Inferior parietal cortex (tissue), 1 donor: ENCODE measurements around the gene CHST9.
"Not testable (repeated sequence)": the region's sequence is repeated elsewhere in the genome, so short reads cannot be mapped to it uniquely, and the experiment has no call there.

Experiments
- DNase-seq: peaks from one replicate; pipeline ENCODE4 v3.0.0-alpha.2; 2016; ENCODE audit errors: extremely low spot score

Gene CHST9

DNA sequence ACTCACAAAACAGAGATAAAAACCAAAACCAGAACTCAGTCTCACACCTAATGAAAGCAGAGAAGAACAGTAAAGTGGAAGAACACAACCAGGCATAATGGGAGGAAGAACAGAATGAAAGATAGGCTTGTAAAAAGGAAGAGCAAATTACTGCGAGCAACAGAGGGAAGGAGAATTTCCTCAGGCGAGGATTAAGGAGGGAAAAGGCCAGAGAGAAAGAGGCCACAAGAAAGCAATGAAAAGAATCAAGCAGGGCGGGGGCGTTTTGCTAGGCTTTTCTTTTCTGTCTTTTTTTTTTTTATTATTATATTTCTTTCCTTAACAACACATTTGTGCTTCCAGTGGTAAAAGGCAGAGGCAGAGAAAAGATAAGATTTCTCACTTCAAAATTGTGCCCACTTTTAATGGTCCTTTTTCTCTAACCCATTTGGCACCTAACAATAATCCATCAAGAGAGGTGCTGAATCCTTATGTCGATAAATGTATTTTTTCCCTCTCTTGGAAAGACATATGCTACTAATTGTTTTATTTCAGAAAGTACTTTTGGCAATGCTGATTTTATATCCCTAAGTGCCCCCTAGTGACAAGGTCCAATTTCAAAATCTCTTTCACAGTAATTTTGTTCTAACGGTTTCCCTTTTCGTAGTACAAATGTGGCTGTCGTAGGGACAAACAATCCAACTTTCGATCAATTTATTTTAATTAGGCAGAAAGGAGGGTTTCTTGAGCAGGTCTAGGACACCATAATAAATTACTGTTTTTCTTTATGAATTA, 180.9 kb downstream of the CHST9 start:
- peak; percentile 70 for DNase-seq

DNA sequence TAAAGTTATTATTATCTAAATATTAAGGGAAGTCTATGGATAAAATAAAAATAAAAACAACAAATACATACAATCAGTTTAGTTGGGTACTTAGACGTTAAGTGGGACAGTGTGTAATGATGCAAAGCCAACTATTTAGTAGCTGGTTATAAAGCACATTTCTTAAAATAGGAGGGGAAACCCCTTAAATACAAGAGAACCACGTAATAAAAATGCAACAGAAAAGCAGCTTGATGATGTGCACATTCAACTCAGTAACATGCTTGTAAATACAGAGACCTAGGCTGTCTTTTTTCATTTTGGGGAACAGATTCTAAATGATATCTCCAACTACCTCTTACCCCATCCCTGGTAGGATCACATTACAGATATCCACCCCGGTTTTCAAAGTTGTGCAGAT, 185.3 kb downstream of the CHST9 start:
- no peak for DNase-seq

DNA sequence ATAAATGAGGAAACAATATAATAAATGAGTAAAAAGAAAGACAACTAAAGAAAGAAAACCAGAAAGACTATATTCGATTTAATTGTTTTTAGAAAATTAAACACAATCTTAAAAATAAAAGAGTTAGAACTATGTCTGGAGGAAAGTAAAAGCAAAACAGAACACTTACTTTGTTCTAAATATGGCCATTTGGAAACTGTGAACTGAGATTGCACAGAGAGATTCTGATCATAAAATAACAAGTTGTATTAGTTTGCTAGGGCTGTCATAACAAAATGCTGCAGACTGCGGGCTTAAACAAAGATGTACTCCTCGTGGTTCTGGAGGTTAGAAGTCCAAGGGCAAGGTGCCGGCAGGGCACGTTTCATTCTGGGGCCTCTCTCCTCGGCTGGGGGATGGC, 191.5 kb downstream of the CHST9 start:
- DNase-seq, result no peak

DNA sequence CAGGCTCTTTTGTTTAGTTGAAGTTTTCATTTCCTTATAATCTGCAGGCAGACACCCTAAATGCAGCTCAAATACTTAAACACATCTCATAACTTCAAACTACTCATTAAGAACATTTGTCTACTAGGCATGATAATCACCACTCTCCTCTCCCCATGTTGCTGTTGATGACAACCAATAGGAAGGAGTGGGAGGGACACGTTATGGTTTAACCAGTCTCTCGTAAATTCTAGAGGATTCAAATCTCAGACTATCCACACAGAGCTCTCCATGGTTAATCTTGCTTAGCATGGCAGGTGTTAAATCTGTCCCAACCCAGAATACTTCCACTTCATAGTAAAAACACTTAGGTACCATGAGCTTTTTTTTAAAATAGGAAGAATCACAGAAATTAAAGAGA, 192.2 kb downstream of the CHST9 start:
- no peak for DNase-seq

DNA sequence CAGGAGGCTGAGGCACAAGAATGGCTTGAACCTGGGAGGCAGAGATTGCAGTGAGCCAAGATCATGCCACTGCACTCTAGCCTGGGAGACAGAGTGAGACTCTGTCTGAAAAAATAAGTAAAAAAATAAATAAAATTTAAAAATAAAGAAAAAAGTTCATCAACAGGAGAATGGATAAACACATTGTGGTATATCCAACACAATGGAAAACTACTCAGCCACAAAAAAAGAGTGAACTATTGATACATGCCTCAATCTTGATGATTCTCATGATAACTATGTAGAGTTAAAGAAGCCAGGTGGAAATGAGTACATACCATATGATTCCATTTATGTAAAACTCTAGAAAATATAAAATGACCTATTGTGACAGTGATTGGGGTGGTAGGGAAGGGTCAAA, 195.3 kb downstream of the CHST9 start:
- DNase-seq, result no peak

DNA sequence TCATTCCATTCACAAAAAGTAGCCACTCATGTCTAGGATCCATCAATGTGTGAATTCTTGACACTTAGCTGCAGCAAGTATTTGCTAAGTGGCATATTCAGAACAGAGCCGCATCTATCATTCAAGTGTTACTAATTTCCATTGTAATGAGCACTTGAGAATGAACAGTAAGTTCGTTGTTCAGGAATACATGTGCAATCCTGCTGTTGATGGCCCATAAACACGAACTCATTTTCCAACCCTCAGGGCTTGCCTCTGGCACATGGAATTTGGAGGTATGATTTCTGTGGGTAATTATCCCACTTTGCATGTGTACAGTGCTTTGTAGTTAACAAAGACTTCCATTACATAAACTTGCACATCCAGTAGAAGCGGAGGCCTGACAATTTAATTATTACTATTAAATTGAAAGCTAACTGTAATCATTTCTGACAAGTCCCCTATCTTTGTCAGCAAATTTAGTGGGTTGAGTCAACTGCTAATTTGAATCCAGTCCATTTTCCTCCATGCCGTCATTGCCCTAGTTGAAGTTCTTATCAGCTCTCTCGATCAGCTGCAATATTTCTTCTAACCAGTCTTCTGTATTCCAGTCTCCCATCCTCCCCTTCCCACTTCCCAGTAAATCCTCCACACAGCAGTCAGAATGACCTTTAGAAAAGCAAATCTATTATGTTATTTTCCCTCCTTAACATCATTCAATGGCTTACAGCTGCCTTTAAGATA, 203.6 kb downstream of the CHST9 start:
- DNase-seq, result no peak

DNA sequence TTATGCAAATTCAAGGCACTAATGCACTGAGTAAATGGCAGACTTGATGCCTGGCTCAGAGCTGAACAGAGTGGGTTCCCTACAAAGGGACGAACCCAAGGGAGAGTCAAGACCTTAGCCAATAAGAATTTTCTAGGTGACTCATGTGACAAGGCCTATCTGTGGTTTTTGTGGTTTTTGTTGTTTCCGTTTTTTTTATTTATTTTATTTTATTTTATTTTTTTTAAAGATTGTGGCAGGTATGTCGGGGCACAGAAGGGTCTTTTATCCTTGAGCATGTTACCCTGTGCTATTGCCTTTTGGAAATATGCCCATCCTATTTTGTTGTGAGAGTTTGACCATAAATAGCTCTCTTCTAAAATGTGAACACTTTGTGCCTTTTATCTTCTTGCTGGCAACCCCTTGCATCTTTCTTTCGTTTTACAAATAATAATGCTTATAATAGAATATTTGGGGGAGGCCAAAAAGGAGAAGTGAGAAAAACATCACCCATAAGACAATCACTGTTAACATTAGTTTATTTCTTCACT, 206.2 kb downstream of the CHST9 start:
- DNase-seq, result no peak

DNA sequence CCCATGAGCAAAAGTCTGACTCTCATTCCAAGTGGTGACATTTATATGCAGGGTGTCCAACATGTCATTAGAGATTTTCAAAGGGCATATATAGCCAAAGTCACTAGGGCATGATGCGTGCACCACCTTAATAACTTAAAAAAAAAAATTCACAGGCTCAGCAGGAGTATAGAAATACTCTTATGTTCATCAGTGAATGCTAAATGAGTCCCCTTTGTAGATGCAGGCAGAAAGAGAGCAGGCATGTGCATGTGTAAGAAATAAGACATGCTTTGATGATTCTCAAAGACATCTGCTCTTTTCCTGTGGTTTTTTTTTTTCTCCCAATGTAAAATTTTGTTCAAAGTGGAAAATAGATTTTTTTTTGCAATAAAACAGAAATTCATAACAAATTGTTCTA, 207.3 kb downstream of the CHST9 start:
- no peak for DNase-seq

DNA sequence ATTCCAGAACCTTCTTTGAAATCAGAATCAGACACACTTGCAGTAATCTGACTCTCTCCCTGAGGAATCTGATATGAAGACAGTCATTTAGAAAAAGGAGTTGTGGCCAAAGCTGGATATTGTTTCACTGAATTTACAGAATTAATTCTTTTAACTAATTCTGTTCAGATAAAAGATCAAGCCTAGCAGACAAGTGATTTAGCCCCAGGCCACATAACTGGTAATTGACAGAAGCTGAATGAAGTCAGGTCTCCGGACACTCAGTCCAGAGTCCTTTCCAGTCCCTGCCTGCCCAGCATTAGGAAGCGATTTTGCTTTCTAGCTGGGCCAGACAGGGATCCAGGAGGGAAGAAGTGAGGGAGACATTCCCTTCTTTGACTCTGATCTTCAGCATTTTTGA, 208.9 kb downstream of the CHST9 start:
- no peak for DNase-seq

DNA sequence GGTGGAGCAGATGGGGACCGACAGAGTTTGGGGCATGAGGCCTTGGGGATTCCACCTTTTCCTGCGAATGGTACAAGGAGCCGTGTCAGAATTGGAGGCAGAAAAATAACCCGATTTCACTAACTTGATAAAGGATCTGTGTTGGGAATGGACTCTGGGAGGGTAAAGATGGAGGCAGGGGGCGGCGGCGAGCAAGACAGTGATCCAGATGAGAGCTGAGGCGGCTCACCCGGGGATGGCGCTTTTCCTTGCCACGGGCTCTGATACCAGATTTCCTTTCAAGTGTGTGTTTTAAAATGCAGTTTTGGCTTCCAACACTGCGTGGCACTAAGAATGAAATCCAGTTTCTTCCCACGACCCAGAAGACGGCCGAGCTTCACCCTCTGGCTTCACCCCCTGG, 212.6 kb downstream of the CHST9 start:
- not testable (repeated sequence) for DNase-seq

DNA sequence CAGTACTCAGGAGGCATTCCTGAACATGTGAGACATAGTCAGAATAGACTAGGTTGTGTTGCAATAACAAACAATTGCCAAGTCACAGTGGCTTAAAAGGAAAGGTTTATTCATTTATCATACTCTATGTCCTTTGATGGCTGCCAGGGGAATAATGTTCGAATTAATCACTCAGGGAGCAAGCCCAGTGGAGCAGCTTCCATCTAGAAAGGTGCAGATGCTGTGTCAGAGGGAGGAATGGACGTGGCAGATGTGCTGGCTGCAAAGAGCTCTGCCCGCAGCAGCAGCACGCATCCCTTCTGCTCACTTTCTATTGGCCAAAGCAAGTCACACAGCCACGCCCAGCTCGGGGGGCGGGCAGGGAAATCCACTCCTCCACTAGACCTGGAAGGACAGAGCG, 213.7 kb downstream of the CHST9 start:
- no peak for DNase-seq

DNA sequence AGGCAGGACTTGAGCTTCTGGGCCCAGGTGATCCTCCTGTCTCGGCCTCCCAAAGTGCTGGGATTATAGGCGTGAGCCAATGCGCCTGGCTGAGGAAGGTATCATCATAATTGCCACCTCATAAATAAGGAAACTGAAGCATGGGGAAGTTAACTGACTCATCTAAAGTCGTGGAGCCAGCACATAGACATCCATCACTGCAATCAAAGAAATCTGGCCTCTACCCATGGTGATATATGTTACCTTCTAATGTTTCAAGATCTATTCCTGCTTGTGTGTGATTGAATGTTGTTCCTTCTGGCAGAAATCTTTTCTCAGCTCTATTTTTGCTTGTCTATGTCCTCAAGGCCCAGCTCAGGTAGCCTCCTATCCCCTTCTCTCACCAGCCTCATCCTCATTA, 214.5 kb downstream of the CHST9 start:
- DNase-seq, result no peak

DNA sequence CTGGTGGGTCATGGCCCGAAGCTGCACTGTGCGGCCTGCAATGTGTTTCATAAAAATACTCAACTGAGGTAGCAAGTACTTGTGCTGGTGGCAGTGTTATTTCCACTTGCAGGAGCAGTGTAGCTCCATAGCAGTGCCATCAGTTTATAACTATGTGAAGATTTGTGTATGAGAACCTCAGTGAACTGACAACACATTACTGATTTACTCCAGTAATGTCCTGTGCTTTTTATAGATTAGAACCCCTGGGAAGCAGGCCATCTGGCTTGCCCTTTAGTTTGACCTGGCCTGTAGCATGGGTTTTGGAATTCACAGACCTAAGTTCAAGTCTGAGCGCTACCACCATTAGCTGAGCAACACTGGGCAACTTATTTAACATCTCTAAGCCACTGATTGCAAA, 219.9 kb downstream of the CHST9 start:
- no peak for DNase-seq

DNA sequence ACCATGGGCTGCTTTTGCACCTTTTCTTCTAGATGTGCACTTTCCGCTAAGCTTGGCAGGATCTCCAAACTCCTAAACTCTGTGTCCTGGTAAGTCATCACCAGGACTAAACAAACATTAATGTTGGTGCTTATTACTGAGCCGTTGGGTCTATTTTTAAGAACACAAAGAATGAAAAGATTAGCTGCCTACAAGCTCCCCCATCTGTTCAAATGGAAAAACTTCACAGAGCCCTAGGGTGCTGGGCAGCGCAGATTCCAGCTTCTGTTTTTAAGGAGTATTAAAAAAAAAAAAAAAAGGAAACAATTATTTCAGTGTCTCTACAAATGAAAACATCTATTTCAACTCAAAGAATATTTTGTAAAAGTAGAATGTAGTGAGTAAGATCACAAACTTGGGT, 221.8 kb downstream of the CHST9 start:
- DNase-seq, result peak; percentile 50

DNA sequence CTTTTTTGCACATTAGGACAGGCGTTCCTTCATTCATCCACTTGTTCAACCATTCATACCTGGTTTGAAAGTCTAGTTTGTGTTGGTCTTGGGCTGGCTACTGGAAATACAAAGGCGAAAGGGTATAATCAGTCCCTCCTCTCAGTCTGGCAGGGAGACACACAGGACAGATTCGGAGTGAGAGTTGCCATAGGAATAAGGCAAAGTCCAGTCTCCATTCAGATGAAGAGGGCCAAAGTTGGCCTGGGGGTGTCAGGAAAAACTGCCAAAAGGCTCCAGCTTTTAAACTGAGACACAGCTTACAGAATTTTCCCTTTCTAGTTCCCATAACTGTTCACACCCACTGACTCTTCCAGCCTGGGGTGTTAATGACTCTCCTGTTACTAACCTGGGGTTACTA, 223.3 kb downstream of the CHST9 start:
- no peak for DNase-seq

DNA sequence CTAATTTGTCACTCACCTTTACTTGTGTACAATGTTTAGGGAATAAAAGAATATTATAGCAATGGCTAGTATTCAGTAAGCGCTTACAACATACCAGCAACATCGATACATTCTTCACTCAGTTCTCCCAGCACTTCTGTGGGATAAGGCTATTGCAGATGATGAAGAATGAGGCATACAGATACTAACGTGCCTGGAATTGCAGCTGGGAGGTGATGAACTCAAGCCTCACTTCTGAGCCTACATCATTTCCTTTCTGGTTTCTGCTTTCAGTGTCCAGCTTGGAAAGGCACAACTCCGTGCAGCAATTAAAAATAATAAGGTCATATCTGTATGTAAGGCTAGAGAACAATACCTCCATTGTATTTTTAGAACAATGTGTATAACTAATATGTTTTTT, 224.2 kb downstream of the CHST9 start:
- DNase-seq, result no peak

DNA sequence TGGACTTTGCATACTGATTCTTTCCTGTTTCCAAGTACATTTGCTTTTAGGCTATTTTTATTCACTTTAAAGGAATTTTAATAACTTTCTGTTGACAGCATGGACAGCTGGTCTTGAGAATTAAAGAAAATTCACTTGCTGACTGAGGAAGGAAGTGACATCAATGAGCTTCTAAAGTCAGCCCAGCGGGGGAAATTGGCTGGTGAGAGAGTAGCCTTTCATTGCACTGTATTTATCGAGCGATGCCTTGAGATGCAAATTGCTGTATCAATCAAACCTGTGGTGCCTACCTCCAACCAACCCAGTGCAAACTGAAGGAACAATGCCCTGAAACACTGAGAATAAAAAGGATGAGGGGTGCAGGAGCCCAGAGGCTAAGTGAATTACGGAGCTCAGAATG, 228.2 kb downstream of the CHST9 start:
- DNase-seq, result no peak

DNA sequence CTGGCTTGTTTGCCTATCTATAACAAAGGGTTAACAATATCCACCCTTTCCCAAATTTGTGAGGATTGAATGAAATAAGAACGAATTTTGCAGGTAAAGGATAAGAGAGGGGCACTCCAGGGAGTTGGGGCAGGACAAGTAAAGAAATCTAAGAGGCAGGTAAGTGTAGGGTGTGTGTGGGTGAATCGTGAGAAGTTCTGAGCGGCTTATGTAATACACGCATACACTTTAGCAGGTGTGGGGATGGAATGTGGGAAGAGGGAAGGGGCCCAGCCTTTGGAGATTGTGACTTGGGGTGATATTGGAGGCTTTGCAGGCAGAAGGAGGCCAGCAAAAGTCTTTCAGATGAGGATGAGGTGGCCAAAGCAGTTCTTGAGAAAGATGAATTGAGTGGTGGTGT, 236.4 kb downstream of the CHST9 start:
- DNase-seq, result no peak

DNA sequence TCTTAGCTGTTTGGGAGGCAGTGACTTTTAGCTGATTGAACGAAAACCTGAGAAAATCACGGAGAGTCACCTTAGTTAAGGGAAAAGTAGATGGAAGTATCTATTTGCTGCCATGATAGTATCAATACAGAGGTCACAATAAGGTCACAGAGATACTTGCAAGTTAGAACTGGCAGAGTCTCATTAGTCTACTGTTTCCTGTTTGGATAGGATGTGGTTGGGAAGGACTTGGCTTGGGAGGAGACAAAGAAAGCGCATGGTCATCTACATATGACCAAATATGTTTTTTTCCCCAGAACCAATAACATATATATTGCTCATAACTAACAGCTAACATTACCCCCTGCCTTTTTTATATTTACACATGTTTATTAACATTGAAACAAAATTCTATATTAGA, 241.2 kb downstream of the CHST9 start:
- DNase-seq, result no peak

DNA sequence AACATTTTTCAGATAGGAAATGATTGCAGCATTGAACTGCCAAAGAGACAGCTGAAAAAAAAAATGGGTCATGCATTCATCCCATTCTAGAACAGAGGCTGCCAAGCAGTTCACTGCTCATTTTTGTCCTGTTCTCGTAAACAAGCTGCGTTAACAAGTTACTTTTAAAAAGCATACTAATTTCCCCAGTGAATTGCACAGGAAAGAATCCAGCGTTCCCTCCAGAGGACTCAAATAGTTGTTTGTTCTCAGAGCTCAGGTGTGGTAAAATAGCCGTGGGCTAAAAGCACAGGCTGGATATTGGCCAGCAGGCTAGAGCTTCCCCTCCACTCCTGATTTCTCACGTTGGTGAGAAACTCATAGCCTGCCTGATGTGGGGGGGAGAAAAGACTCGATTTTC, 243.5 kb downstream of the CHST9 start:
- peak; percentile 48 for DNase-seq

DNA sequence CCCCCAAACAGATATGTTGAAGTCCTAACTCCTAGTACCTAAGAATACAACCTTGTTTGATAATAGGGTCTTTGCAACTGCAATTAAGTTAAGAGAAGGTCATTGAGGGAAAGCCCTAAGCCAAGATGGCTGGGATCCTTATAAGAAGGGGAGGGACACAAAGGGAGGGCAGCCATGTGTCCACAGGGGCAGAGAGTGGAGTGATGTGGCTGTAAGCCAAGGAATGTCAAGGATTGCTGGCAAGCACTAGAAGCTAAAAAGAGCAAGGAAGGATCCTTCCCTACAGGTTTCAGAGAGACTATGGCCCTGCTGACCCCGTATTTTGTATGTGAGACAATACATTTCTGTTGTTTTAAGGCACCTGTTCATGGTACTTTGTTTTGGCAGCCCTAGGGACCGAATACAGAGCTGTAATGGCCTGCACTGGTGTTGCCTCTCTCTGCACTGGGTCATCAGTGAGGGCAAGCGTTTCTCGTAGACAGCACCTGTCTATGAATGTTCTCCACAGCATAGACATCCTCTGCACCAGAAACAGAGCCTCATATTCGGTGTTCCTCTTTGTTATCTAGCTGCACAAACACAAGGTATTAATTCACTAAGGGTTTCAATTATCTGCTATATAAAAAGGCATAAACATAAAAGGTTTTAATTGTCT, 244.2 kb downstream of the CHST9 start:
- DNase-seq, result no peak

DNA sequence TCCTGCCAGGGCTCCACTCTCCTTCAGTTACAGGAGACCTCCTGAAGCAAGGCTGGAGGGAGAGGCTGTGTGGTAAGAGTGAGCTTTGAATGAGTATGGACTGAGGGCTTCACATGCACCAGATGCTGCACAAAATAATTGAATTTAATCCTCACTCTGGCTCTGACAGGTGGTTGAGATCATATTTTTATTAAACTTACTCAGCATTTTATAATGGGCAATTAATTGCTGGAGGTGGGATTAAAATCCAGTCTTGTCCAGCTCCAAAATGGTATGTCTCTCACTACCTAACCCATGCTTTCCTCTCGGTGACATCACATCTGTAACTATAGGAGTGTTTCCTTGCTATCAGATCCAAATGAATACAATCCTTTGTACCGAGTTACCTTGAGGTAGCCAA, 253.4 kb downstream of the CHST9 start:
- DNase-seq, result no peak

DNA sequence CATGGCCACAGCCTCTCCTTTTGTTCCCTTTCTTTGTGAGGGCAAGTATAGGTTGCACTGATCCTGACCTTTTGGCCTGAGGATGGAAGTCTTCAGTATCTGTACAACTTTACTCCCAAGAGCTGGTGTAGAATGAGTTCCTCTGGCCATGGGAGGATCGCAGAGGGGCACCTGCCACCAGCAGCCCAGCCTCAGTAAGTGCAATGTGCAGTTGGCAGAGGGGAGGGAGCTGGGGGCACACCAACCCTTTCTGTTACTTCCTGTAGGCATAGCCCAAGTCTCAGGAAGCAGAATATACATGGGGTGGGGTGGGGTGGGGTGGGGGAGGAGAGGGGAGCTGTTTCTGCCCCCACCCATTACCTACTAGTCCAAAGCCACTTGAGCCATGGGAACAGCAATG, 254.5 kb downstream of the CHST9 start:
- no peak for DNase-seq
